Measurements from ENCODE around the gene TMEM109. TPM values are rescaled to one million over a fixed set of nuclear protein-coding genes. Genes with fewer than 3 reads are reported as not detected.

Gene TMEM109
- total RNA-seq, 4 donors from 2014 or later, result 90.1 to 148 (median 111) TPM

DNA sequence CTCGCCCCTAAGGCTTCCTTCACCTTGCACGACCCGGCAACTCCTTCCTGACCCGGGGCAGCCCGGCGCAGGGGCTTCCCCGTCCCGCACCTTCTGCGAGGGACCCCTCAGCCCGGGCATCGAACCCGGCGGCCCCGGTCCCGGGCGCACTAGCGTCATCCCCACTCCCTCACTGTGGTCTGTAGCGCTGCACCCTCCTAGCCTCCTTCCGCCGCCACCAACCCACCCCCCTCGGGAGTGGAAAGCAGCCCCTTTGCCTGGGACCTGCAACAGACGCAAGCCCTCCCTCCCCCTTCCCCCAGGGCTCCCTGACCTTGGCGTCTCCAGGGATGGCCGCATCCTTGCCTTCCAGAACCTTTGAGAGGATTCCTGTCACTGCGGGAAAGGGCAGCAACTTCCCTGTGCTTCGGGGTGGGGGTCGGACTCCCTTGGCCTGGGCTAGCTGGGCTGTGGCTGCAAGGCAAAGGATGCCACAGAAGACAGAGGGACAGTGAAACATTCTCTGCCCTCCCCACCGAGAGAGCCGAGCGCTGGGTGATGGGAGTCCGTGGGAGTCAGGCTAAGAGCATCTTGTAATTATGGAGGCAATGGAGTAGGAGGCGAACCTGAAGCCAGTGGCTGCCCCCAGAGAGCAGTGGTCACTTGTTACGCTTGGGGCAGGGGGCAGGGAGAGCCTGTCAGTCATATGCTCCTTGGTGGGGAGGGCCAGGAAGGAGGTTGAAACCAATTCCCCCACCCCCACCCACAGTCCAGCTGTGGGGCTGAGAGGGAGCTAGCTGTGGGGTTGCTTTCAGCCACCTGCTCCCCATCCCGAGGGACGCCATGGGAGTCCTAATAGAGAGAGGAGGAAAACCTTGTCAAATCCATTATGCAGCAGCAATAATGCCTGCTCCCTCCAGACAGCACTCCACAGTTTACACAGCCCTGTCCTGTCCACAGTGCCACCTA lies 11.2 kb downstream of the TMEM109 start:
- TF ChIP-seq, protein P1, sequence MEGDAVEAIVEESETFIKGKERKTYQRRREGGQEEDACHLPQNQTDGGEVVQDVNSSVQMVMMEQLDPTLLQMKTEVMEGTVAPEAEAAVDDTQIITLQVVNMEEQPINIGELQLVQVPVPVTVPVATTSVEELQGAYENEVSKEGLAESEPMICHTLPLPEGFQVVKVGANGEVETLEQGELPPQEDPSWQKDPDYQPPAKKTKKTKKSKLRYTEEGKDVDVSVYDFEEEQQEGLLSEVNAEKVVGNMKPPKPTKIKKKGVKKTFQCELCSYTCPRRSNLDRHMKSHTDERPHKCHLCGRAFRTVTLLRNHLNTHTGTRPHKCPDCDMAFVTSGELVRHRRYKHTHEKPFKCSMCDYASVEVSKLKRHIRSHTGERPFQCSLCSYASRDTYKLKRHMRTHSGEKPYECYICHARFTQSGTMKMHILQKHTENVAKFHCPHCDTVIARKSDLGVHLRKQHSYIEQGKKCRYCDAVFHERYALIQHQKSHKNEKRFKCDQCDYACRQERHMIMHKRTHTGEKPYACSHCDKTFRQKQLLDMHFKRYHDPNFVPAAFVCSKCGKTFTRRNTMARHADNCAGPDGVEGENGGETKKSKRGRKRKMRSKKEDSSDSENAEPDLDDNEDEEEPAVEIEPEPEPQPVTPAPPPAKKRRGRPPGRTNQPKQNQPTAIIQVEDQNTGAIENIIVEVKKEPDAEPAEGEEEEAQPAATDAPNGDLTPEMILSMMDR (IDR thresholded peaks at IDR 0.05; ENCODE audit: low read depth), result no peak

DNA sequence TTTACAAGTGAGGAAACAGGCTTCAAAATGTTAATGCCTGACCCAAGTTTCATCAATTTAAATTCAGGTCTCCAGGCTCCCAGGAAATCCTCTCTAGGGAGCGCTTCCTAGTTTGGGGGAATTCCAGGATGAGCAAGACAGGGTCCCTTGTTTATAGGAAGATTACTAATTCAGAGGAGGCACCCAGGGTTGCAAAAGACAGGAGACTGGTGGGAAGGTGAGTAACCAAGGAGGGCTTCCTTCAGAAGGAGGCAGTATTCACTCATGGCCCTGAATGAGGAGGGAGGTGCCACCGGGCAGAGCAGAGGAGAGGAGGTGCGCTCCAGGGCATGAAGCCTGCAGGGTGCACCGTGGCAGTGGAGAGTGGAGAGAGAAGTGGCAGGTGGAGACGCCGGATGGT lies 11.9 kb downstream of the TMEM109 start:
- TF ChIP-seq, protein P1 (IDR thresholded peaks at IDR 0.05; ENCODE audit: low read depth), result no peak

DNA sequence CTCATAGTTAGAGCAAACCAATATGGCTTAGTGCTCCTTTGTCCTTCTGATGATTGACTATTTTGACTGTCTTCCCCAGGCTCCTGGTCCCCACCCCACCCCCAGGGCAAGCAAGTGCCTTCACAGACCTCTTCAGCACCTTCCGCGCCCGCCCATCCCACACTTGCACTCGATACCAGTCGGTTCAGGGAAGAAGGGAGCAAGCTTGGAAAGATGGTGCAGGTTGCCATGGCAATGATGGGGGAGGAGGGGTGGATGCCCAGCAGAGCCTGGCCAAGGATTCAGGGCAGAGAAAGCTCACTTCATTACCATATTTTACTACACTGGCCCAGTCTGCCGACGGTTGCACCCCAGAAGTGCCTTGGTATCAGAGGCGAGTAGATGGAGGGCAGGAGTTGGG lies 12.5 kb downstream of the TMEM109 start:
- TF ChIP-seq, protein P1 (IDR thresholded peaks at IDR 0.05; ENCODE audit: low read depth), result no peak

DNA sequence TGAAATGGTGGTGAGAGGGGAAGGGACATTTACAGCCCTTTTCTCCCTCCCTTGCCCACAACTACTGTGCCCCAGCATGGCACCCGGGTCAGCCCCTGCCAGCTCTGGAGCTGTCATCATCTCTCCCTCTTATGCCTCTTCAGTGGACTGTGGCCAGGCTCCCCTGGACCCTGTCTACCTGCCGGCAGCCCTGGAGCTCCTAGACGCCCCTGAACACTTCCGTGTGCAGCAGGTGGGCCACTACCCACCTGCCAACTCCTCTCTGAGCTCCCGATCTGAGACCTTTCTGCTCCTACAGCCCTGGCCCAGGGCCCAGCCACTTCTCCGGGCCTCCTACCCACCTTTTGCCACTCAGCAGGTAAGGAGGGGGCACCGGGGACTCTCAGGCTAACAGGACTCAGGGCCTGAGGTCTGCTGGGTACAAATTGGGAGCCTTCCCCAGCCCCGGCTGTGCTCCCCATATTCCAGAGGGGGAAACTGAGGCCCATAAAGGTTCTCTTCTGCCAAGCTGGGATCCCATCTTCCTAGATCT lies 13.2 kb downstream of the TMEM109 start:
- TF ChIP-seq, protein P1 (IDR thresholded peaks at IDR 0.05; ENCODE audit: low read depth), result no peak

DNA sequence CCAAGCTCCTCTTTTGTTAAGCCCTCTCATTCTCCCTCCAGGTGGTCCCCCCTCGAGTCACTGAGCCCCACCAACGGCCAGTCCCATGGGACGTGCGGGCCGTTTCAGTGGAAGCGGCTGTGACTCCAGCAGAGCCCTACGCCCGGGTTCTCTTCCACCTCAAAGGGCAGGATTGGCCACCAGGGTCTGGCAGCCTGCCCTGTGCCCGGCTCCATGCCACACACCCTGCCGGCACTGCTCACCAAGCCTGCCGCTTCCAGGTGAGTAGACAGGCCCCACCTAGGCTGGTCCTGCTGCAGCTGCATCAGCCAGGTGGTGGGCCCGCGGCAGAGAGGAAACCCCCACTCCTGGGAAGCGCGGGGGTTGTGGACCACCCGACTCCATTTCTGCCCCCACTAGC lies 13.6 kb downstream of the TMEM109 start:
- TF ChIP-seq, protein P1 (IDR thresholded peaks at IDR 0.05; ENCODE audit: low read depth), result no peak

DNA sequence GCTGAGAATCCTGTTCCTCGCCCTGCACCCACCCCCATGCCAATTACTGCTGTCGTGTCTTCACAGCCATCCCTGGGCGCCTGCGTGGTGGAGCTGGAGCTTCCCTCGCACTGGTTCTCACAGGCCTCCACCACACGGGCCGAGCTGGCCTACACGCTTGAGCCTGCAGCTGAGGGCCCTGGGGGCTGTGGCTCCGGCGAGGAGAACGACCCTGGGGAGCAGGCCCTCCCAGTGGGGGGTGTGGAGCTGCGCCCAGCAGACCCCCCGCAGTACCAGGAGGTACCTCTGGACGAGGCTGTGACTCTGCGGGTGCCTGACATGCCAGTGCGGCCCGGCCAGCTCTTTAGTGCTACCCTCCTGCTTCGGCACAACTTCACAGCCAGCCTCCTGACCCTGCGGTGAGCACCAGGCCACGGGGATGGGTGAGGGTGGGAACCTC lies 14.6 kb downstream of the TMEM109 start:
- TF ChIP-seq, protein P1 (IDR thresholded peaks at IDR 0.05; ENCODE audit: low read depth), result no peak

DNA sequence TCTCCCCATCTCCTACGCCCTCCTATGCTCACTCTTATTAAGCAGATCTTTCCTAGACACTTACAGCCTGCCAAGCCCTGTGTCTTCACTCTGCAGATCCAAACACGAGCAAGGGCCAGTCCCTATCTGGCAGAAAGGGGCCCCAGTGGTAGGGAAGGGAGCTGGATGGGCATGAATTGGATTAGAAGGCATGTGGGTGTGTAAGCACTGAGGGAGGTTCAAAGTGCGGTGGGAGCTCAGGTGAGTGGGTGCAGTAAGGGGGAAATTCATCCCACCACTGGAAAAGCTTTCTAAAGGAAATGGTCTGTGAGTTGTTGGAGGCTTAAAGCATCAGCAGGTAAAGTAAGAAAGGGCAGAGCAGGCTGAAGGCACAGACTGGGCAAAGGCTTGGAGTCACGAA lies 15.8 kb downstream of the TMEM109 start:
- TF ChIP-seq, protein P1 (IDR thresholded peaks at IDR 0.05; ENCODE audit: low read depth), result no peak

Data from subcutaneous adipose tissue (tissue), 4 donors.